Endothelial cell of umbilical vein (primary cell): ENCODE measurements around the gene EHBP1L1.

ENCODE experiments used
- EZH2 ChIP-seq: IDR thresholded peaks from 2 replicates; pipeline ENCODE4 v1.6.1; 2012; ENCODE audit warnings: borderline replicate concordance, low read depth, mild to moderate bottlenecking, moderate library complexity, low read length, inconsistent platforms; ENCODE audit not compliant: severe bottlenecking
- JUN ChIP-seq: IDR thresholded peaks from 2 replicates; pipeline ENCODE4 v1.6.1; 2011; ENCODE audit warnings: borderline replicate concordance, low read depth; ENCODE audit not compliant: insufficient read length, insufficient read depth

GRCh38 chr11:65574109-65574810 is 1.6 kb upstream of the EHBP1L1 start:
- TF ChIP-seq EZH2 (no peak), JUN (no peak)
